GM18858 (cell line): ENCODE data around the gene FTCDNL1.

Experiments
- ATAC-seq: cut with Tn5 transposase; IDR thresholded peaks from one replicate; pipeline ENCODE4 v1.9.1; 2021; ENCODE audit not compliant: unreplicated experiment

FTCDNL1 gene

GRCh38 chr2:199850718-199851500 lies at the start of gene FTCDNL1:
TSS of gene FTCDNL1 (minus strand) at chr2:199851192. CDS start at chr2:199848962, 2,230 bp downstream.
- ATAC-seq: peak; percentile 92

- ATAC-seq: no peak
These were observed 45.6 kb upstream of the FTCDNL1 start for GRCh38 chr2:199896617-199897016.

GRCh38 chr2:199895406-199895805 lies 44.4 kb upstream of the FTCDNL1 start:
- ATAC-seq: no peak

GRCh38 chr2:199883474-199884212 lies 32.7 kb upstream of the FTCDNL1 start:
- ATAC-seq: no peak

- ATAC-seq: no peak
These were observed 31.7 kb upstream of the FTCDNL1 start for GRCh38 chr2:199882667-199883066.

GRCh38 chr2:199875400-199875799 lies 24.4 kb upstream of the FTCDNL1 start:
- ATAC-seq: no peak

GRCh38 chr2:199874209-199874608 lies 23.2 kb upstream of the FTCDNL1 start:
- no peak for ATAC-seq

GRCh38 chr2:199870581-199870980 lies 19.6 kb upstream of the FTCDNL1 start:
- ATAC-seq: no peak

- ATAC-seq: no peak
These were observed 18.7 kb upstream of the FTCDNL1 start for GRCh38 chr2:199869653-199870052.

GRCh38 chr2:199869227-199869541 lies 18.2 kb upstream of the FTCDNL1 start:
- ATAC-seq: no peak

- no peak for ATAC-seq
These were observed 17.6 kb upstream of the FTCDNL1 start for GRCh38 chr2:199868431-199869226.

GRCh38 chr2:199865905-199866304 lies 14.9 kb upstream of the FTCDNL1 start:
- ATAC-seq: no peak

- no peak for ATAC-seq
These were observed 11.8 kb upstream of the FTCDNL1 start for GRCh38 chr2:199862788-199863187.

GRCh38 chr2:199861132-199861774 lies 10.3 kb upstream of the FTCDNL1 start:
- no peak for ATAC-seq

- ATAC-seq: no peak
These were observed 4.8 kb upstream of the FTCDNL1 start for GRCh38 chr2:199855812-199856211.

- no peak for ATAC-seq
These were observed 891 bp upstream of the FTCDNL1 start for GRCh38 chr2:199851883-199852282.

GRCh38 chr2:199851501-199851810 lies 464 bp upstream of the FTCDNL1 start:
- no peak for ATAC-seq

- no peak for ATAC-seq
These were observed 724 bp downstream of the FTCDNL1 start for GRCh38 chr2:199850218-199850717.

GRCh38 chr2:199848389-199849130 lies 2.4 kb downstream of the FTCDNL1 start:
- ATAC-seq: no peak

GRCh38 chr2:199847181-199847864 lies 3.7 kb downstream of the FTCDNL1 start:
- no peak for ATAC-seq
